Astrocyte (in vitro differentiated cells and primary cell): ENCODE data around the gene TRIP10. TPM values are rescaled to one million over a fixed set of nuclear protein-coding genes. Genes with fewer than 3 reads are reported as not detected.
"Not testable (repeated sequence)": the region's sequence is repeated elsewhere in the genome, so short reads cannot be mapped to it uniquely, and the experiment has no call there.

Experiments
- DNase-seq: peaks from one replicate; pipeline ENCODE4 v3.0.0-alpha.2; 2010; ENCODE audit warnings: low read depth
- FAIRE-seq: peaks from 2 replicates; lab custom pipeline; 2011; peaks lifted over from hg19 to GRCh38; lab: Jason Lieb, UNC
- H2AFZ ChIP-seq: 2 replicates; pipeline ENCODE4 v1.6.0; 2012; ENCODE audit warnings: low read depth, low read length, inconsistent platforms
- H3K27ac ChIP-seq: 2 replicates; pipeline ENCODE4 v1.5.1; 2011; ENCODE audit warnings: low read depth, low read length, inconsistent platforms
- H3K27me3 ChIP-seq: 2 replicates; pipeline ENCODE4 v1.6.0; 2011; ENCODE audit warnings: low read length, inconsistent platforms; ENCODE audit not compliant: insufficient read depth
- H3K36me3 ChIP-seq: 2 replicates; pipeline ENCODE4 v1.5.1; 2011; ENCODE audit warnings: low read length, inconsistent platforms; ENCODE audit not compliant: insufficient read depth
- H3K4me1 ChIP-seq: 2 replicates; pipeline ENCODE4 v1.5.1; 2011; ENCODE audit warnings: low read length, inconsistent platforms; ENCODE audit not compliant: insufficient read depth
- H3K4me2 ChIP-seq: 2 replicates; pipeline ENCODE4 v1.6.0; 2012; ENCODE audit warnings: low read length, inconsistent platforms
- H3K4me3 ChIP-seq: 2 replicates; pipeline ENCODE4 v1.5.1; 2011; ENCODE audit warnings: low read depth, mild to moderate bottlenecking, low read length, inconsistent platforms; ENCODE audit not compliant: insufficient read depth
- H3K79me2 ChIP-seq: 2 replicates; pipeline ENCODE4 v1.6.0; 2012; ENCODE audit warnings: mild to moderate bottlenecking, low read length, inconsistent platforms; ENCODE audit not compliant: insufficient read depth
- H3K9ac ChIP-seq: 2 replicates; pipeline ENCODE4 v1.6.0; 2012; ENCODE audit warnings: mild to moderate bottlenecking, low read length, inconsistent platforms
- H3K9me3 ChIP-seq: 2 replicates; pipeline ENCODE4 v1.5.1; 2012; ENCODE audit warnings: low read depth, mild to moderate bottlenecking, low read length, inconsistent platforms; ENCODE audit not compliant: insufficient read depth
- H4K20me1 ChIP-seq: 2 replicates; pipeline ENCODE4 v1.6.0; 2012; ENCODE audit warnings: low read length, inconsistent platforms; ENCODE audit not compliant: insufficient read depth
- H3K27ac Mint-ChIP-seq: one replicate; pipeline ENCODE4 v1.8.0; 2021; ENCODE audit warnings: mild to moderate bottlenecking, mixed read lengths; ENCODE audit not compliant: unreplicated experiment
- H3K27me3 Mint-ChIP-seq: one replicate; pipeline ENCODE4 v1.8.0; 2021; ENCODE audit warnings: low read depth, mixed read lengths; ENCODE audit not compliant: unreplicated experiment
- H3K36me3 Mint-ChIP-seq: one replicate; pipeline ENCODE4 v1.8.0; 2021; ENCODE audit warnings: low read depth, mixed read lengths; ENCODE audit not compliant: unreplicated experiment
- H3K4me1 Mint-ChIP-seq: one replicate; pipeline ENCODE4 v1.8.0; 2021; ENCODE audit warnings: low read depth, mixed read lengths; ENCODE audit not compliant: unreplicated experiment
- H3K4me3 Mint-ChIP-seq: one replicate; pipeline ENCODE4 v1.8.0; 2021; ENCODE audit warnings: mild to moderate bottlenecking, moderate library complexity, mixed read lengths; ENCODE audit not compliant: unreplicated experiment
- H3K9me3 Mint-ChIP-seq: one replicate; pipeline ENCODE4 v1.8.0; 2021; ENCODE audit warnings: mild to moderate bottlenecking, mixed read lengths; ENCODE audit not compliant: unreplicated experiment
- EZH2 ChIP-seq: IDR thresholded peaks from 2 replicates; pipeline ENCODE4 v1.6.1; 2012; ENCODE audit warnings: mild to moderate bottlenecking, low read length, inconsistent platforms; ENCODE audit not compliant: insufficient read depth
- total RNA-seq: library from RNA; stranded (reverse); gene quantifications from 2 replicates; pipeline ENCODE4 v1.2.1, GENCODE V29; 2021
- TF ChIP-seq, protein P1 (sequence below): IDR thresholded peaks from 2 replicates; pipeline ENCODE4 v1.5.1; 2011; ENCODE audit warnings: low read depth, mild to moderate bottlenecking, inconsistent platforms, low read length, moderate library complexity; ENCODE audit not compliant: insufficient read depth

TRIP10 gene
- total RNA-seq, 1 donor from 2014 or later = 41.4 TPM

DNA sequence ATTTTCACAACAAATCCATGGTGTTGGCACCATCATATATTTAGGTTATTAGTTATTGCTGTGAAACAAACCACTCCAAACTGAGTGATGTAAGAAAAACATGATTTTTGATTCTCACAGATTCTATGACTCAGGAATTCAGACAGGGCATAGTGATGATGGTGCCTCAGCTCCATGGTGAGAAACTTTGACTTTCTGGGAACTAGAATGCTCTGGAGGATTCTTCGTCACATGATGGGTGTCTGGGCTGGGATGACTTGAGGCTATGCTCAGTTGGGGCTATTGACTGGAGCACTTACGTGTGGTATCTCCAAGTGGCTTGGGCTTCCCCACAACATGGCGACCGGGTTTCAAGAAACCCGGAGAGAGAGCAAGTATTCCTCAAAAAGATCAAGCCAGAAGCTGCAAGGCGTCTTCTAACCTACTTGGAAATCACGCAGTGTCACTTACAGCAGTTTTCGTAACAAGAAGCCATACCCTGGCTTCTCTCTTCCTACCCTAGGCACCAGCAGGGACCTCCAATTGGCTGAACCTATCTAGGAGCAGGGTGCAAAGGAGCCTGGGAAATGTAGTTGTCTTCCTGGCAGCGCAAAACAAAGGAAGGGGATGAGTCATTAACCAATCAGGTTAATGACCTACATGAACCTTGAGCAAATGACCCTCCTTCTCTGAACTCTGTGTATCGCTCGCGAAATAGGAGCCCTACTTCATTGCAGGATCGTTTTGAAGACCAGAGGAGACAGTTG is 55.4 kb downstream of the TRIP10 start:
- no peak for FAIRE-seq
- Histone ChIP-seq H2AFZ (no peak overlapping the region), H3K27me3 (no peaks in the 10 kb centered on the region), H3K27ac (no peak overlapping the region), H3K4me3 (no peak overlapping the region), H3K36me3 (no peaks in the 10 kb centered on the region), H3K79me2 (no peaks in the 10 kb centered on the region), H3K9me3 (no peaks in the 10 kb centered on the region), H4K20me1 (no peaks in the 10 kb centered on the region), H3K4me2 (no peak overlapping the region), H3K9ac (no peak overlapping the region), H3K4me1 (no peaks in the 10 kb centered on the region)
- Mint-ChIP-seq H3K4me1 (no peaks in the 10 kb centered on the region), H3K27me3 (no peaks in the 10 kb centered on the region), H3K27ac (no peak overlapping the region), H3K4me3 (no peak overlapping the region), H3K36me3 (no peaks in the 10 kb centered on the region), H3K9me3 (peaks cover 16% of the 10 kb centered on the region)
- DNase-seq = no peak
- no peak for TF ChIP-seq EZH2
- TF ChIP-seq, protein P1, sequence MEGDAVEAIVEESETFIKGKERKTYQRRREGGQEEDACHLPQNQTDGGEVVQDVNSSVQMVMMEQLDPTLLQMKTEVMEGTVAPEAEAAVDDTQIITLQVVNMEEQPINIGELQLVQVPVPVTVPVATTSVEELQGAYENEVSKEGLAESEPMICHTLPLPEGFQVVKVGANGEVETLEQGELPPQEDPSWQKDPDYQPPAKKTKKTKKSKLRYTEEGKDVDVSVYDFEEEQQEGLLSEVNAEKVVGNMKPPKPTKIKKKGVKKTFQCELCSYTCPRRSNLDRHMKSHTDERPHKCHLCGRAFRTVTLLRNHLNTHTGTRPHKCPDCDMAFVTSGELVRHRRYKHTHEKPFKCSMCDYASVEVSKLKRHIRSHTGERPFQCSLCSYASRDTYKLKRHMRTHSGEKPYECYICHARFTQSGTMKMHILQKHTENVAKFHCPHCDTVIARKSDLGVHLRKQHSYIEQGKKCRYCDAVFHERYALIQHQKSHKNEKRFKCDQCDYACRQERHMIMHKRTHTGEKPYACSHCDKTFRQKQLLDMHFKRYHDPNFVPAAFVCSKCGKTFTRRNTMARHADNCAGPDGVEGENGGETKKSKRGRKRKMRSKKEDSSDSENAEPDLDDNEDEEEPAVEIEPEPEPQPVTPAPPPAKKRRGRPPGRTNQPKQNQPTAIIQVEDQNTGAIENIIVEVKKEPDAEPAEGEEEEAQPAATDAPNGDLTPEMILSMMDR = no peak

DNA sequence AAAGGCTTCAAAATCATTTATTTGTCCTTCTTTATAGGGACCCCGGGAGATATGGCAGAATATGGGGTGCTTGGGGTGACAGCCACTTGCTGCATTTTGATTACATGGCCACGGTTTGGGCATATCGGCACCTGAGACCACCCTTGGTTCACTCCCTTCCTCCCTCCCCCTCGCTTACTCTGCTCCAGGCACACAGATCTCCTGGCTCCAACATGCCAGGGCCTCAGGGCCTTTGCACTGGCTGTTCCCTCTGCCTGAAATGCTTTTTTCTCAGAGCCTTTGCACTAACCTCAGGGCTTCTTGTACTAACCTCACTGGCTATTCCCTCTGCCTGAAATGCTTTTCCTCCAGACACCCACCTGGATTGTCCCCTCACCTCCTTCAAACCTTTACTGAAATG is 56.8 kb downstream of the TRIP10 start:
- H3K4me1 Mint-ChIP-seq = no peaks in the 10 kb centered on the region
- peaks cover 19% of the 10 kb centered on the region for H3K9me3 Mint-ChIP-seq
- TF ChIP-seq, protein P1 = no peak
- TF ChIP-seq EZH2 = no peak

DNA sequence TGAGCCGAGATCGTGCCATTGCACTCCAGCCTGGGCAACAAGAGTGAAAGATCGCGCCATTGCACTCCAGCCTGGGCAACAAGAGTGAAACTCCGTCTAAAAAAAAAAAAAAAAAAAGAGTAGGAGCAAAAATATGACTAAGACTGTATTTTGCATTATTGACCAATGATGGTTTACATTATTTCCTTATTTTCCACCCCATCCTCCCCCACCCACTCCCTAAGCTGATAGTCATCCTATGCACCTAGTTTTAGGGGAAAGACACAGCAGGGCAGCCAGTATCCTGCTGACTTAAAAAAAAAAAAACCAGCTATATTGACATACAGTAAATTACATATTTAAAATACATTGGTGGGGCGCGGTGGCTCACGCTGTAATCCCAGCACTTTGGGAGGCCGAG is 58.2 kb downstream of the TRIP10 start:
- H4K20me1 ChIP-seq = no peaks in the 10 kb centered on the region
- no peaks in the 10 kb centered on the region for H3K27me3 Mint-ChIP-seq
- H3K9me3 Mint-ChIP-seq = peaks cover 18% of the 10 kb centered on the region
- peaks cover 5% of the 10 kb centered on the region for H3K4me1 ChIP-seq
- no peaks in the 10 kb centered on the region for H3K79me2 ChIP-seq
- no peaks in the 10 kb centered on the region for H3K9me3 ChIP-seq
- TF ChIP-seq, protein P1 = no peak
- TF ChIP-seq EZH2 = no peak
- FAIRE-seq (no peak), DNase-seq (no peak)
- no peaks in the 10 kb centered on the region for H3K27me3 ChIP-seq
- no peak overlapping the region for H3K27ac ChIP-seq
- H3K4me3 Mint-ChIP-seq = no peak overlapping the region
- no peak overlapping the region for H3K4me3 ChIP-seq
- no peak overlapping the region for H3K27ac Mint-ChIP-seq
- H2AFZ ChIP-seq = no peak overlapping the region
- H3K4me2 ChIP-seq = no peak overlapping the region
- H3K4me1 Mint-ChIP-seq = no peaks in the 10 kb centered on the region
- H3K36me3 Mint-ChIP-seq = no peaks in the 10 kb centered on the region
- no peak overlapping the region for H3K9ac ChIP-seq
- H3K36me3 ChIP-seq = no peaks in the 10 kb centered on the region

More for the DNA sequence above, 56.8 kb downstream of the TRIP10 start:
- no peak overlapping the region for H3K4me3 ChIP-seq
- H3K27me3 ChIP-seq = no peaks in the 10 kb centered on the region
- FAIRE-seq = no peak
- H4K20me1 ChIP-seq = no peaks in the 10 kb centered on the region
- H3K4me2 ChIP-seq = no peak overlapping the region
- Mint-ChIP-seq H3K27me3 (no peaks in the 10 kb centered on the region), H3K4me3 (no peak overlapping the region), H3K36me3 (no peaks in the 10 kb centered on the region), H3K27ac (no peak overlapping the region)
- no peak overlapping the region for H3K27ac ChIP-seq
- H2AFZ ChIP-seq = no peak overlapping the region
- H3K4me1 ChIP-seq = peaks cover under 1% of the 10 kb centered on the region
- DNase-seq = no peak
- H3K9me3 ChIP-seq = no peaks in the 10 kb centered on the region
- H3K9ac ChIP-seq = no peak overlapping the region
- no peaks in the 10 kb centered on the region for H3K79me2 ChIP-seq
- no peaks in the 10 kb centered on the region for H3K36me3 ChIP-seq

DNA sequence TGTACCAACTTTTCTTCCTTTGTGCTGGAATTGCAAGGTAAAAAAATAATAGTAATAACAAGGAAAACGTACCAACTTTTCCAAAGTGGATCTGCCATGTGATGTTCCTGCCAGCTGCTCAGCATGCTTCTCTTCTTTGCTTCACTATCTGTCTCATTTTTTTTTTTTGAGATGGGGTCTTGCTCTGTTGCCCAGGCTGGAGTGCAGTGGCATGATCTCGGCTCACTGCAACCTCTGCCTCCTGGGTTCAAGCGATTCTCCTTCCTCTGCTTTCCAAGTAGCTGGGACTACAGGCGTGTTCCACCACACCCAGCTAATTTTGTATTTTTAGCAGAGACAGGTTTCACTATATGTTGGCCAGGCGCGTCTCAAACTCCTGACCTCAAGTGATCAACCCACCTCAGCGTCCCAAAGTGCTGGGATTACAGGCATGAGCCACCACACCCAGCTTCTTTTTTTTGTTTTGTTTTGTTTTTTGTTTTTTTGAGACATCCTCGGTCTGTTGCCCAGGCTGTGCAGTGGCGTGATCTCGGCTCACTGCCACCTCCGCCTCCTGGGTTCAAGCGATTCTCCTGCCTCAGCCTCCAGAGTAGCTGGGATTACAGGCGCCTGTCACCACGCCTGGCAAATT is 60.8 kb downstream of the TRIP10 start:
- not testable (repeated sequence) for H3K4me3 Mint-ChIP-seq, FAIRE-seq, DNase-seq, H3K9ac ChIP-seq, H3K36me3 ChIP-seq, H3K27ac Mint-ChIP-seq, H3K79me2 ChIP-seq, H3K4me3 ChIP-seq, H3K4me2 ChIP-seq, H4K20me1 ChIP-seq, H3K4me1 Mint-ChIP-seq, H3K4me1 ChIP-seq, H2AFZ ChIP-seq, H3K27me3 Mint-ChIP-seq, H3K9me3 ChIP-seq, H3K27ac ChIP-seq, H3K27me3 ChIP-seq, H3K36me3 Mint-ChIP-seq
- peaks cover 21% of the 10 kb centered on the region for H3K9me3 Mint-ChIP-seq
